HG02840 (cell line): ENCODE results near the gene MIXL1.
"Not testable (repeated sequence)": the region's sequence is repeated elsewhere in the genome, so short reads cannot be mapped to it uniquely, and the experiment has no call there.

Experiments used
- ATAC-seq: cut with Tn5 transposase; IDR thresholded peaks from one replicate; pipeline ENCODE4 v1.9.1; 2021; ENCODE audit warnings: mild to moderate bottlenecking, moderate library complexity, moderate number of reproducible peaks; ENCODE audit not compliant: unreplicated experiment, low FRiP score

MIXL1 gene

DNA sequence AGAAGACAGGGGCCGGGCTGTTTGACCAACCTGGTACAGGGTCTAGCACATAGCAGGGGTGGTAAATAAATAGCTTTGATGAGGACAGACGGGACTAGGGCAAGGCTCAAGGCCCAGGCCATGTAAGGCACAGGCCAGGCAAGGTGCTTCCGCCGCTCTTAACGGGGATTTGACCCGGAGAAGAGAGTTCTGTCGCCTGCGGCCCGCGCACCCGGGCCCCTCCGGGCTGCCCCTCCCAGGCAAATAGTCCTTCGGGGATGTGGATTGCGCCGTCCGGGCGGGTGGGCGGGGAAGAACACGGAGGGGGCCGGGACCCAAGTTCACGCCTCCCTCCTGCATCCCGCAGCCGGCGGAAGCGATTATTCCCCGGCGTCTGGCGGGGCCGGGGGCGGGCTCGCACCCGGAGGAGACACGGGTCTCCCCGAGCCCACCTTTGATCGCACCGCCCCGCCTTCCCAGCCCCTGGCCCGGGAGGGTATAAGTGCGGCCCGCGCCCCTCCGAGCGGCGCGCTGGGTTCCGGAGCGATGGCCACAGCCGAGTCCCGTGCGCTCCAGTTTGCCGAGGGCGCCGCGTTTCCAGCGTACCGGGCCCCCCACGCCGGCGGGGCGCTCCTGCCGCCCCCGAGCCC, at the start of gene MIXL1:
Gene MIXL1, plus strand, starts transcription at position 508 of the 629 bp plus-strand sequence. Its CDS starts 18 bp downstream, at position 526.
- no peak for ATAC-seq

DNA sequence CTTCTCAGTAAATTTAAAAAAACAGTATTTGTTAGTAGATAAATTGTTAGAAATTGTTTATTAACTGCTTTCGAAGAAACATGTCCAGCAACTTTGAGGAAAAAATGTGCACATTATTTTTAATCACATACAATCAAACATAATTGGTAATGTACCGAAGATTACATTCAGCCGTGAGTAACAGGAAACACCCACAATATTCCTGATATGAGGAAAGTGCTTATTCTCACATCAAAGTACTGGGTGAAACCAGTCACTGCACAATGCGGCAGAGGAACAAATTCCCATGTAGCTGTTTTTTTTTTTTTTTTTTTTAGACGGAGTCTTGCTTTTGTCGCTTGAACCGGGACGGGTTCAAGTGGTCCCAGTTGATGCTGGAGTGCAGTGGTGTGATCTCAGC, 46.6 kb upstream of the MIXL1 start:
- ATAC-seq = no peak

DNA sequence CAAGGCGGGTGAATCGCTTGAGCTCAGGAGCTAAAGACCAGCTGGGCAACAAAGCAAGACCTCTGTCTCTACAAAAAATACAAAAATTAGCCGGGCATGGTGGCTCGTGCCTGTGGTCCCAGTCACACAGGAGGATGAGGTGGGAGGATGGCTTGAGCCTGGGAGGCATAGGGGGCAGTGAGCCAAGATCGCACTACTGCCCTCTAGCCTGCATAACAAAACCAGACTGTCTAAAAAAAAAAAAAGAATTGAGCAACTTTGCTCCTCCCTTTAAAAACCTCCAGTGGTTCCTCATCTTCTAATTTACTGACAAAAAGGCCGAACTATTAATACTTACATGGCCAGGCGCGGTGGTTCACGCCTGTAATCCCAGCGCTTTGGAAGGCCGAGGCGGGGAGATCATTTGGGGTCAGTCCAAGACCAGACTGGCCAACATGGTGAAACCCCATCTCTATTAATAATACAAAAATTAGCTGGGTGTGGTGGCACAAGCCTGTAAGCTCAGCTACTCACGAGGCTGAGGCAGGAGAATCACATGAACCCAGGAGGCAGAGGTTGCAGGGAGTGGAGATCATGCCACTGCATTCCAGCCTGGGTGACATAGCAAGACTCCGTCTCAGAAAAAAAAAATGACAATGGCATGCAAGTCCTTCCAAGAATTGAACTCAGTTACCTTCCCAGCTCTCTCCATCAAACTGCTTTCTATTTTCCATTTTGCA, 41.3 kb upstream of the MIXL1 start:
- ATAC-seq = no peak

DNA sequence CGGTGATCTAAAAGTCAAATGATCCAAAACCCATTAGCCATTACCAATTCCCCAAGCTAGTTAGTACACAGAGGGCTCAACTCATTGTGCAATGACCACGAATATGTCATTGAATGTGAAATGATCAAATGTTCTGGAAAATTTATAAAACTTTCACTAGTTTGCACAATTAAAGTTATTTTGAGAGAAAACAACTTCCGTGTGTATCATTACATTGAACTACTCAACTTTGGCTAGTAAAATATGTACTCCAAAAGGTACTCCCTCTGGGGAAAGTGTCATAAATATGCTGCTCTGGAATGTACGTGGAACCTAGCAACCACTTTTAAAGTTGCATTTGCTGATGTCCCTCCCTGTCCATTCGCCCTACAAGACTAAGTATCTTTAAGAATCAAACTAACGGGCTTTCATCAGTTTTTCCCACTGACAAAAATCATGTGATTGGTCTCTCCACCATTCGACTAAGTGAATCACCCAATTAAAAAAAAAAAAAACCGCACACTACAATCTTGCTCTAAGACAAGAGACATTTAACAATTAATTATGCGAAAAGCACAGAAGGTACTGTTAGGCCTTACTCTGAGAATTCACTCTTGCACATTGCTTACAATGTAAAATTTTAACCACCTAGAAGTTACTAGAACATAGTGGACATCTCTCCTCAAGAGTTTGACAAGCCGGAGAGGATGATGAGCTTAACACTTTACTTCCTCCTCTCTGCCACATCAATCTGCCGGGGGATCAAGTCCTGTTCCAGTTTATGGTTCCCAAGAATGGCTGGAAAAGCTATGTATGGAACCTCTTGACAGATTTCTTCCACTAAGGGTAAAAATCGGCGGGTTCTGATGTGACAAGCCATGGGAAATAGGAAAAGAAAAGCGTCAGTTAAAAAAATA, 38.1 kb upstream of the MIXL1 start:
- ATAC-seq = no peak

DNA sequence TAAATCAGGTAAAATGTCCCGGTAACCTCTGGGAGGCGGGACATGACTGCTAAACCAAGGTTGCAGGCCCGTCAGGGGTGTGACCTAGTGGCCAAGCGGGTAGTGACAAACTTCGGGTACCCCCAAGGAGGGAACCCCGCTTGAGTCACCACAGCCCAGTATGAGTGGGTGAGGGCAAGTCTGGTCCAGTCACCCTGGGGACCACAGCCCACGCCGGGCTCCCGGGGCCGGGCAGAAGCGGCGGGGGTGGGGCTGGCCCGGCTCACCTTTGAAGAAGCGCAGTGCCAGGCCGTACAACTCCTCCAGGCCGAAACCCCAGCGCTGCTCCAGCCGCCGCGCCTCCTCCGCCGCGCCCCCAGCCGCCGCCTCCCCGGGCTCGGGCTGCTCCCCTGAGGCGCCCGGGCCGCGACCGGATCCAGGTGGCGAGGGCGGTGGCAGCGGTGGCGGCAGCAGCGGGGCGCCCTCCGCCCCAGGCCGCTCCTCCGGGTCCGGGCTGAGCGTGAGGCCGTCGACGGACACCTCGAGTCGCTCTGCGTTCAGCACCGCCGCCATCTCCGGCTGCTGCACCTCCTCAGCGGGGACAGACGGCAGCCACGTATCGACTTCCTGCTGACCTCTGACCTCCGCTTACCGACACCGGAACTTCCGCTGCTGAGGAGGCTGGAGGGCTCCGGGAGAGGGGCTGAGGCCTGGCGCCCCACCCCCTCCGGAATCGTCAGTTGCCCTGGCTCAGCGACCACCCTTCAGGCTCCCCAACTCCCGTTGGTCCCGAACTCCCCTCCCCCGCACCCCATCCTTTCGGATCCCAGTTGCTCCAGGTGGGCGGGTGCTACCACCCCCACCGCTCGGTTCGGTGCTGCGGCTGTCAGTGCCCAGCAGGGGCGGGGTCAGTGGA, 37.1 kb upstream of the MIXL1 start, which contains the start of gene ACBD3:
Gene ACBD3, minus strand, starts transcription at position 618 of the 895 bp plus-strand sequence. Its CDS starts 66 bp downstream, at position 552.
- peak; percentile 96 for ATAC-seq

DNA sequence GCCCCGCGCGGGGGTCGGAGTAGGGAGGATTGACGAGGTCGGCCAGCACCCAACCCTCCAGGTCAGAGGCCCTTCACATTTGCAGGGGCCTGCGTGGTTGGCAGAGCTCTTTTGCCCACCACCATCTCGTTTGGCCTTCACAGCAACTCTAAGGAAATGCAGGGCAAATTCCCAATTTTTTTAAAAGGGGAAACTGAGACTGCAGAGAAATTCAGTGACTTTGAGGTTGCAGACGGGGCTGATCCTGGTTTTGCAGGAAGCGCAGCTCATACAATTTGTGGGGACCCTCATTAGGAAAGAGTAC, 36.5 kb upstream of the MIXL1 start:
- ATAC-seq = no peak

DNA sequence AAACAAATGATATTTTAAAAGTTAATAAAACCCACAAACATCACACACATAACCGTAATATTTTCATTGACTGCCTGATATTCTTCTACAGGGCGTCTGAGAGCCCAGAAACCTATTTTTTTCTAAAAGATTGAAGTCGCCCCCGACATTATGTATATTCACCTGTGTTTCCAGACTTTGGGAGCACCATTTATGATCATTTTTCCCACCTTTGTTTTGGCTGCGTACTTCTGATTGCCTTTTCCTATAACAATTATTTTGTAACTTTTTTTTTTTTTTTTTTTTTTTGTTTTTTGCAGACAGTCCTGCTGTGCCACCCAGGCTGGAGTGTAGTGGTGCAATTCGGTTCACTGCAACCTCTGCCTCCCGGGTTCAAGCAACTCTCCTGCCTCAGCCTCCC, 36.1 kb upstream of the MIXL1 start:
- ATAC-seq = no peak

DNA sequence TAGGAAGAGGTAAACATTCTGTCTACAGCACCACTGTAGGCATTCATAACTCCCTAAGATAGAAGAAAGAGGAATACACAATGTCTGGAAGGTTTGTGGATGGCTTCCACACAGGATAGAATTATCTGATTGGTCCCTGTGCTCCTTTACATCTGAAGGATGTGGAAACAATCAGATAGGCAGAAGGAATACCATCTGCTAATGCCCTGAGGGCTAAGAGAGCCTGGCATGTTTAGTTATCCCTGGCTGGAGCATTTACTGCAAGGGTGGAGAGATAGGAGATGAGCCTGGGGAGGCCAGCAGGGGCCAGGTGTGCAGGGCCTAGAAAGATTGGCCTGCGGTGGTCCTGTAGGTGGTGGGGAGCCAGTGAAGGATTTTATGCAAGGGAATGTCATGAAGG, 28.3 kb upstream of the MIXL1 start:
- ATAC-seq = no peak

DNA sequence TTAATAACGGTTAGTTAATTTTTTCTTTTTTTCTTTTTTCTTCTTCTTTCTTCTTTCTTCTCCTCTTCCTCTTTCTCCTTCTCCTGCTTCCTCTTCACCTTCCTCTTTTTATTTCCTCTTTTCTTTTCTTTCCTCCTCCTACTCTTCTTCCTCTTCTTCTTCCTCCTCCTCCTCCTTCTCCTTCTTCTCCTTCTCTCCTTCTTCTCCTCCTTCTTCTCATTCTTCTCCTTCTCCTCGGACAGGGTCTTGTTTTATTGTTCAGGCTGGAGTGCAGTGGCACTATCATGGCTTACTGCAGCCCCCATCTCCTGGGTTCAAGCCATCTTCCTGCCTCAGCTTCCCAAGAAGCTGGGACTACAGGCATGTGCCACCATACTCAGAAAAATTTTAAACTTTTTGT, 23.5 kb upstream of the MIXL1 start:
- no peak for ATAC-seq

DNA sequence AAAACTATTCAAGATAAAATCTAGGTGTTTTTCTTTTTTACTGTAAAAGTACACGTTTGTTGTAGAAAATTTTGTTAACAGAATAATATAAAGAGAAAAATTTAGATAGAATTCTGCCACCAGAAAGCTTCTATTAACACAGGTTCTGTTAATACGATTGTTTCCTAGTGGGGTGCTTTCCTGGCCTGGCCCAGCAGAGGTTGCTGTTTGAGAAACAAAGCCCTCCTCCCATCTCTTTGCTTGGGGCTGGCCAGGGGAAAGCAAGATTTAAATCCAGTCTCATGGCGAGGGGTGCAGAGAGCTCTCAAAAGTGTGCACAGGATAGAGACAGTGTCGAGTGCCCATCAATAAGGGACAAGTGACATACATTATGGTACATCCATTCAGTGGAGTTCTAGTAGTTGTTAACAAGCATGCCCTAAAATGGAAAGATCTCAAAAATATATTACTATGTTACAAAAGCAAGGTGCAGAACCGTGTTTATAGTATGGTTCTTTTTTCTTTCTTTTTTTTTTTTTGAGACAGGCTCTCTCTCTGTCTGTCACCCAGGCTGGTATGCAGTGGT, 22.4 kb upstream of the MIXL1 start:
- no peak for ATAC-seq

DNA sequence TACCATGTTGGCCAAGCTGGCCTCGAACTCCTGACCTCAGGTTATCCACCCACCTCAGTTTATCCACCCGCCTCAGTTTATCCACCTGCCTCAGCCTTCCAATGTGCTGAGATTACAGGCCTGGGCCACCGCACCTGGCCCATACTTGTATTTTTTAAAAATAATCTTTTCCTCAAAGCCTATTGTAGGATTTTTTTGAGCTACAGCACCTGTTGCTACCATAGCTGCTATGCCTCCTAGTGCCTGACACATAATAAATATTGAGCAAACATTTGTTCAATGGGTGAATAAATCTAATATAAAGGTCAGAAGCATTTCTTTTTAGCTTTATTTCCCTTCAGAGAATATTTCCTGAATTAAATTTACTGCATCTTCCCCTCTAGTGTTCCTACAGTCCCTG, 21.2 kb upstream of the MIXL1 start:
- no peak for ATAC-seq

DNA sequence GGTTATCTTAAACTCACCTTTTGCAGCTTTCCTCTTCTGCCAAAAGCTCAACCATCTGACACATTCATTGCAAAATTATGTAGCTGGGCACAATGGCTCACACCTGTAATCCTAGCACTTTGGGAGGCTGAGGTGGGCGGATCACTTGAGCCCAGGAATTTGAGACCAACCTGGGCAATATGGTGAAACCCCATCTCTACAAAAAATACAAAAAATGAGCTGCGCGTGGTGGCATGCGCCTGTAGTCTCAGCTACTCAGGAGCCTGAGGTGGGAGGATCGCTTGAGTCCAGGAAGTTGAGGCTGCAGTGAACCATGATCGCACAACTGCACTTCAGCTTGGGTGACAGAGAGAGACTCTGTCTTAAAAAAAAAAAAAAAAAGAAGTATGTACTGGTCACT, 20.8 kb upstream of the MIXL1 start:
- ATAC-seq = not testable (repeated sequence)

DNA sequence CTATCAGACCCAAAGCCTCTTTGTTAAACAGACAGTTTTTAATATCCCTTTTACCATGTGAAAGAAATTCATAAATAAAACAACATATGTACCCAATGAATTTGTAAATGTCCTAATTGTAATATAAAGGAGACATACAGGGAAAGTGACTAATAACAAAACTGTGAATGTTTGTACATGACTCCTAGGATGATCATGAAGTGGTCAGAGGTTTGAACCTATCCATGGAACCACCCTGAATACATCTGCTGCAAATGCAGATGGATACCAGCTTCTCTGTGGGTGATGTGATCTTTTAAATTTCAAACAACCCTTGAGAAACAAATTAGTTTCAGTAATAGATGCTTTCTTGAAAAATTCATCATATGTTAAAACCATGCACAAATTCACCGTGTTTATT, 20.2 kb upstream of the MIXL1 start:
- ATAC-seq = no peak

DNA sequence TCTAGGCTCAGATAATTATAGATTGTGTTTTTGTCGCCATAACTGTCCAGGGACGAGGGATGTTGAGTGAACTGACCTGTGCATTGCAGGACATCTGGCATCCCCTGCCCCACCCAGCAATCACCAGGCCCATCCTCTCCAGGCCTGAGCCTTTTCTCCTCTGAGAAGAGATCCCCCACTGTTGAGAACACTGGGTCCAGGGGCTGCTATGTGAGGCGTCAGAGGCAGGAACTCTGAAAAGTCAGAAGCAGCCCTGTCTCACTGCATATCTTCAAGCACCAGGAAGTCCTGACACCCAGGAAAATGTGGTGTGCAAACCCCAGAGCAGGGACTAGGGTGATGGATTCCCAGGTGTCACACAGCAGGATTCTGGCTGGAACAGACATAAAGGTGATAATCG, 19.8 kb upstream of the MIXL1 start:
- ATAC-seq = no peak

DNA sequence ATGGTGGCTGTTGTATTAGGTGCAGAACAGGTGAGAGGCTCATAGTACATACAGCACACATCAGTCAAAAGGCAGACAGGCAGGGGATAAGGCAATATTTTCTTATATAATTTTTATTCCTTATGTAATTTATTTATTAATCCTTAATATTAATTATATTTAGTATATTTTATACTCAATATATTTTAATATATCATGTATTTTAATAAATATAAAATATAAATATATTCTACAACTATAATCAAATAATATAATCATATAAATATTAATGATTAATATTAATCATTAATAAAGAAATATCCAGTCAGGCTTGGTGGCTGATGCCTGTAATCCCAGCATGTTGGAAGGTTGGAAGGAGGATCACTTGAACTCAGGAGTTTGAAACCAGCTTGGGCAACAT, 19.3 kb upstream of the MIXL1 start:
- ATAC-seq = no peak

DNA sequence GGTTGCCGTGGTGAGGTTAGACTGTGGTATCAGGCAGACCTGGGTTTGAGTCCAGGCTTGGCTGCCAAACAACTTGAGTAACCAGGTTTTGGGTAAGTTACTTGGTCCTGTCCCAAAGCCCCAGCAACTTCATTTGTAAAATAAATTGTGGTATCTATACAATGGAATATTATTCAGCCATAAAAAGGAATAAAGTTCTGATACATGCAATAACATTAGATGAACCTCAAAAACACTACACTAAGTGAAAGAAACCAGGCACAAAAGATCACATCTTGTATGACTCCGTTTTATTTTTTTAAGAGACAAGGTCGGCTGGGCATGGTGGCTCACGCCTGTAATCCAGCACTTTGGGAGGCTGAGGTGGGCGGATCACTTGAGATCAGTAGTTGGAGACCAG, 16.4 kb upstream of the MIXL1 start:
- ATAC-seq = no peak

DNA sequence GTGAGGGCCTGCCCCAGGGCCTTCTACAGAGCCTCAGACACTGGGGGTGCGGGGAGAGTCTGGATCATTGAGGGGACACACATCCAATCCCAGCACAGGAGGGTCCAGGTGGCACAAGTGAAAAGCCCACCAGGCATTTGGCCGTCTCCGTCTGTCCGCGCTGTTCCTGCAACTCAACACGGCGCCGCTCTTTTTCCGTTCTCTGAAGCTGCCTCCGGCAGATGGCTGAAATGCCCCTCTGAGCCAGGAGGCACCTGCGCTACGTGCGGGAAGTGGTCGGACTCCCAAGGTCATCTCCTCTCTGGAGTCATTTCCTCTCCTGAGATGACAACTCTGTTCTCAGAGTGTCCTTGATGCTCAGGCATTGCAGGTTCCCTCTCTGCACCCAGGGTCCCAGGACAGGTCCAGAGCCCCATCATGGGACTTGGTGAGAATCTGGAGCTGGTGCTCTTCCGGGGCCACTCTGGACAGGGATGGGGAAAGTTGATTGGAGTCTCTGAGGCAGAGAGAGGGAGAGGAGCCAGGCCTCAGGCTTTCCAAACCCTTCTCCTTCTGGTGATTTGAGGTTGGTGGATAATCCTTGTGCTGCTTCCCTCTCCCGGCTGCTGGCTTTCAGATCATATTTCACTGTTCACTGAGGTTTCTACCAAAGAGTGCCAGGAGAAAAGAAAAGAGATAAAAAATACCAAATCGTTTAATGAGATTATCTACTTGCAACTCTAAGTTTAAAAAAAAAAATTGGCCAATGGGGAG, 14.0 kb upstream of the MIXL1 start:
- no peak for ATAC-seq

DNA sequence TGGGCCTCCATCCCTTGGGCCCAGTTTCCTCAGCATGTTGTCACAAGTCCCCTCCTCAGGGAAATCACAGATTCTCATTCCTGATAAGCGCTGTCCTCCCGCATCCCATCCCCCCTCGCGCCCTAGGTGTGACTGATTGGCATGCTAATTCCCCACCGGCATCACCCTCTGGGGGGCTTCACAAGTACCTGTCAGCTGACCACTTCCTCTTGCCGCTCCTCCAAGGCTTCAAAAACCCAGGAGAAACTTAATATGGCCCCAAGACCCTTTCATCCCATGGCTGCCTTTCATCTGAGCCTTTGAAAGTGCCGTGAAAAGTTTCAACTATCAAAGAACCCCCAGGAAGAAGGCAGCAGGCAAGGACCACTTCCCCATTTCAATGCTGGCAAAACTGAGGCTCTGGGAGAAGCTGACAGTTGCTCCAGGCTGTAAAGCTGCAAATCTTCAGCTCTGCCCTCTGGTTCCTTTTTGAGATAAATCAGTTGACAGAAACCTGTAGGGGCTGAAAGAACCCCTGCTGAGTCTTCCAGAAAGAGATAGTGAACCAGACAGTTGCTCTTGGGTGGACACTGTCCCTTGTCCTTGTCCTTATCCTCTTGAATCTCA, 12.8 kb upstream of the MIXL1 start:
- ATAC-seq = no peak
